OCI-LY1 (cell line): ENCODE data around the gene ALOX15B.

ENCODE experiments used
- EZH2 ChIP-seq: fragments of 200-600 bp; sonication (generic), shearing (Covaris generic); IDR thresholded peaks from 2 replicates; pipeline ENCODE4 v1.8.0; 2017; ENCODE audit warnings: borderline replicate concordance, mixed run types, mild to moderate bottlenecking, antibody characterized with exemption, low read length, moderate library complexity, mixed read lengths
- TF ChIP-seq, protein P1 (sequence below): fragments of 200-600 bp; sonication (generic), shearing (Covaris generic); IDR thresholded peaks from 2 replicates; pipeline ENCODE4 v1.5.1; 2017; ENCODE audit warnings: mild to moderate bottlenecking, antibody characterized with exemption, low read length, moderate library complexity, mixed read lengths

DNA sequence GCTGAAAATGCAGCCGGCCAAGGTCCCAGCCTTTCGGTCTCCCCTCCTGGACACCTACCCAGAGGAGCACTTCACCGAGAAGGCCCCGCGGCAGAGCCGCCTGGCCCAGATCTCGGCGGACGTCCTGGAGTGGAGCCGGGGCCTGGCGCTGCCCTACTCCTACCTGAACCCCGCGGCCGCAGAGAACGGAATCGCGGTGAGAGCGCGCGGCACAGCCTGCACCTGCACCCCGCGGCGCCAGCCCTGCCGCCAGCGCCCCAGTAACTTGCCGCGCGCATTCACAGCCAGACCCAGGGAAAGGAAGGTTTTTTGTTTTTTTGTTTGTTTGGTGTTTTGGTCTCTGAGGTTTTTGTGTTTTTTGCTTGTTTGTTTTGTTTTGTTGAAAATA lies 33.5 kb downstream of the ALOX15B start:
- no peak for TF ChIP-seq EZH2
- TF ChIP-seq, protein P1, sequence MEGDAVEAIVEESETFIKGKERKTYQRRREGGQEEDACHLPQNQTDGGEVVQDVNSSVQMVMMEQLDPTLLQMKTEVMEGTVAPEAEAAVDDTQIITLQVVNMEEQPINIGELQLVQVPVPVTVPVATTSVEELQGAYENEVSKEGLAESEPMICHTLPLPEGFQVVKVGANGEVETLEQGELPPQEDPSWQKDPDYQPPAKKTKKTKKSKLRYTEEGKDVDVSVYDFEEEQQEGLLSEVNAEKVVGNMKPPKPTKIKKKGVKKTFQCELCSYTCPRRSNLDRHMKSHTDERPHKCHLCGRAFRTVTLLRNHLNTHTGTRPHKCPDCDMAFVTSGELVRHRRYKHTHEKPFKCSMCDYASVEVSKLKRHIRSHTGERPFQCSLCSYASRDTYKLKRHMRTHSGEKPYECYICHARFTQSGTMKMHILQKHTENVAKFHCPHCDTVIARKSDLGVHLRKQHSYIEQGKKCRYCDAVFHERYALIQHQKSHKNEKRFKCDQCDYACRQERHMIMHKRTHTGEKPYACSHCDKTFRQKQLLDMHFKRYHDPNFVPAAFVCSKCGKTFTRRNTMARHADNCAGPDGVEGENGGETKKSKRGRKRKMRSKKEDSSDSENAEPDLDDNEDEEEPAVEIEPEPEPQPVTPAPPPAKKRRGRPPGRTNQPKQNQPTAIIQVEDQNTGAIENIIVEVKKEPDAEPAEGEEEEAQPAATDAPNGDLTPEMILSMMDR = no peak
